A673 (cell line): Measurements from ENCODE around the gene MECR. TPM values are rescaled to one million over a fixed set of nuclear protein-coding genes. Genes with fewer than 3 reads are reported as not detected.

Experiments
- BruUV-seq: library from RNA; stranded (reverse); fragments of 400-500 nt; replicated peaks from 2 replicates; lab custom pipeline; 2021; lab: Mats Ljungman, UMichigan
- CTCF ChIA-PET: fragments of 300-600 bp; sonication (Branson Sonifier 250); formaldehyde crosslinking; loops from one replicate; lab custom pipeline; 2022; ENCODE audit warnings: antibody characterized with exemption; lab: Charles Lee
- POLR2A ChIA-PET: fragments of 300-600 bp; sonication (Branson Sonifier 250); formaldehyde crosslinking; loops from one replicate; lab custom pipeline; 2022; ENCODE audit warnings: antibody characterized with exemption; ENCODE audit not compliant: low non-redundant PET; lab: Charles Lee
- DNase-seq: peaks from one replicate; pipeline ENCODE4 v3.0.0-alpha.2; 2015; ENCODE audit warnings: low spot score
- H3K27ac ChIP-seq: fragments of 200-600 bp; sonication (generic); 2 replicates; pipeline ENCODE4 v1.5.1; 2016; ENCODE audit warnings: mixed run types, low read depth, mild to moderate bottlenecking, mixed read lengths, antibody characterized with exemption, low read length; ENCODE audit not compliant: poor library complexity, severe bottlenecking
- H3K27me3 ChIP-seq: fragments of 200-600 bp; sonication (generic); replicated peaks from 2 replicates; pipeline ENCODE4 v1.6.1; 2017; ENCODE audit warnings: mixed run types, low read depth, mild to moderate bottlenecking, mixed read lengths, antibody characterized with exemption, low read length; ENCODE audit not compliant: insufficient read depth, poor library complexity
- H3K36me3 ChIP-seq: fragments of 200-600 bp; sonication (generic); 2 replicates; pipeline ENCODE4 v1.6.1; 2016; ENCODE audit warnings: mixed run types, mild to moderate bottlenecking, mixed read lengths, antibody characterized with exemption, low read length; ENCODE audit not compliant: insufficient read depth, poor library complexity, severe bottlenecking
- H3K4me1 ChIP-seq: fragments of 200-600 bp; sonication (generic); 2 replicates; pipeline ENCODE4 v1.6.1; 2017; ENCODE audit warnings: mixed run types, mild to moderate bottlenecking, mixed read lengths, antibody characterized with exemption, low read length; ENCODE audit not compliant: insufficient read depth, poor library complexity, severe bottlenecking
- H3K4me3 ChIP-seq: fragments of 200-600 bp; sonication (generic); 2 replicates; pipeline ENCODE4 v1.5.1; 2016; ENCODE audit warnings: low read depth, mixed run types, mild to moderate bottlenecking, mixed read lengths, low read length; ENCODE audit not compliant: poor library complexity, severe bottlenecking
- H3K9me3 ChIP-seq: fragments of 200-600 bp; sonication (generic); 2 replicates; pipeline ENCODE4 v1.6.1; 2016; ENCODE audit warnings: mixed run types, low read depth, mild to moderate bottlenecking, mixed read lengths, antibody characterized with exemption, low read length; ENCODE audit not compliant: poor library complexity, severe bottlenecking
- EZH2 ChIP-seq: fragments of 200-600 bp; sonication (generic); IDR thresholded peaks from 2 replicates; pipeline ENCODE4 v1.6.1; 2017; ENCODE audit warnings: borderline replicate concordance, low read depth, mild to moderate bottlenecking, mixed read lengths, antibody characterized with exemption, low read length; ENCODE audit not compliant: poor library complexity, severe bottlenecking
- intact Hi-C: fragments of 100-400 bp; cut with micrococcal nuclease; formaldehyde crosslinking; loops from one replicate; pipeline ENCODE4 v1.10.0; 2022; ENCODE audit not compliant: unreplicated experiment
- total RNA-seq: library from RNA; stranded (reverse); gene quantifications from 2 replicates; pipeline ENCODE4 v1.2.3, GENCODE V29; 2021
- TF ChIP-seq, protein P1 (sequence below): fragments of 300-800, 200-600 bp; sonication (generic); conservative IDR thresholded peaks from 2 replicates; pipeline ENCODE4 v1.5.1; 2017; ENCODE audit warnings: low read depth, mild to moderate bottlenecking, antibody characterized with exemption, low read length, moderate library complexity, mixed read lengths

The MECR gene
- total RNA-seq, 1 experiment from 2014 or later = 39.0 TPM

DNA sequence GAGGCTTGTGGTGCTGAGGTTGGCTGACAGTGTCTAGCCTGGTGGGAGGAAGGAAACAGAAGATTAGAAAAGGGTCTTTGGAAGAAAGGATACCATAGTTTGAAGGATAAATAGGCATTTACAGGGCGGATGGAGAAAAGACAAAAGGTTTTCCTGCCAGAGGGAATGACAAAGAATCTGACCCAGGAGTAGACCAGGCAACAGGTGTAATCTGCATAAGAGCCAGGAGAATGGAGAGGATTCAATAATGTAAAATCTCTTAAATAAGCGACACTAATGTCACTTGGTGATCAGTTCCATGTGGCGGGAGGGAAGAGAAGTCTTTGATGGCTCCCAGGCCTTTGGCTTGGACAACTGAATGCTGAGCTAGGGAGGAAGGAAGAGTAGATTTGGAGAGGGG, 9.4 kb downstream of the MECR start:
- H3K36me3 ChIP-seq = peaks cover 5% of the 10 kb centered on the region
- BruUV-seq = no TSS peak
- intact Hi-C loops = no loop called here
- H3K27me3 ChIP-seq = no peaks in the 10 kb centered on the region
- DNase-seq = no peak
- ChIA-PET POLR2A (no interaction called here), CTCF (no interaction called here)
- TF ChIP-seq, protein P1, sequence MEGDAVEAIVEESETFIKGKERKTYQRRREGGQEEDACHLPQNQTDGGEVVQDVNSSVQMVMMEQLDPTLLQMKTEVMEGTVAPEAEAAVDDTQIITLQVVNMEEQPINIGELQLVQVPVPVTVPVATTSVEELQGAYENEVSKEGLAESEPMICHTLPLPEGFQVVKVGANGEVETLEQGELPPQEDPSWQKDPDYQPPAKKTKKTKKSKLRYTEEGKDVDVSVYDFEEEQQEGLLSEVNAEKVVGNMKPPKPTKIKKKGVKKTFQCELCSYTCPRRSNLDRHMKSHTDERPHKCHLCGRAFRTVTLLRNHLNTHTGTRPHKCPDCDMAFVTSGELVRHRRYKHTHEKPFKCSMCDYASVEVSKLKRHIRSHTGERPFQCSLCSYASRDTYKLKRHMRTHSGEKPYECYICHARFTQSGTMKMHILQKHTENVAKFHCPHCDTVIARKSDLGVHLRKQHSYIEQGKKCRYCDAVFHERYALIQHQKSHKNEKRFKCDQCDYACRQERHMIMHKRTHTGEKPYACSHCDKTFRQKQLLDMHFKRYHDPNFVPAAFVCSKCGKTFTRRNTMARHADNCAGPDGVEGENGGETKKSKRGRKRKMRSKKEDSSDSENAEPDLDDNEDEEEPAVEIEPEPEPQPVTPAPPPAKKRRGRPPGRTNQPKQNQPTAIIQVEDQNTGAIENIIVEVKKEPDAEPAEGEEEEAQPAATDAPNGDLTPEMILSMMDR = no peak
- no peak for TF ChIP-seq EZH2
- peaks cover 8% of the 10 kb centered on the region for H3K4me1 ChIP-seq
- no peak overlapping the region for H3K4me3 ChIP-seq
- no peaks in the 10 kb centered on the region for H3K9me3 ChIP-seq
- no peak overlapping the region for H3K27ac ChIP-seq

DNA sequence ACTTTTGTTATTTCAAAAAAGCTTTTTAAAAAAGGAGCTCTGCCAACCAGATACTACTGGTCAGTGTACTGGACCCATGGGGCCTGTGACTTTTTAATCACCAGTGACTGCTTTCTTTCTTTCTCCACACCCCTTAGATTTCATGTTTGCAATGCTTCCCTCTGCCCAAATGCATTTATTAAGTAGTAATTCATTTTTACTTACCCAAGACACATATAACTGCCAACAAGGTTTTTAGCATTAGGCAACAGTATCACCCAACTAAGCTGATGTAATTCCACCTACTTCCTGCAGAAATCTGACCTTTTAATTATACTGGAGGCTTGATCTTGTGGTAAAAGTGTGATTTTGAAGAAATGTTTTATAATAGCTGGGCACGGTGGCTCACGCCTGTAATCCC, 12.5 kb downstream of the MECR start:
- H3K36me3 ChIP-seq = peaks cover 26% of the 10 kb centered on the region
- peak overlapping the region; percentile 24 for H3K27ac ChIP-seq
- TF ChIP-seq EZH2 = no peak
- TF ChIP-seq, protein P1 = no peak
- CTCF ChIA-PET = no interaction called here
- no peaks in the 10 kb centered on the region for H3K9me3 ChIP-seq
- no peak overlapping the region for H3K4me3 ChIP-seq
- intact Hi-C loops = no loop called here
- POLR2A ChIA-PET = no interaction called here
- no peaks in the 10 kb centered on the region for H3K27me3 ChIP-seq
- peaks cover 8% of the 10 kb centered on the region for H3K4me1 ChIP-seq
- no peak for DNase-seq
- no TSS peak for BruUV-seq

DNA sequence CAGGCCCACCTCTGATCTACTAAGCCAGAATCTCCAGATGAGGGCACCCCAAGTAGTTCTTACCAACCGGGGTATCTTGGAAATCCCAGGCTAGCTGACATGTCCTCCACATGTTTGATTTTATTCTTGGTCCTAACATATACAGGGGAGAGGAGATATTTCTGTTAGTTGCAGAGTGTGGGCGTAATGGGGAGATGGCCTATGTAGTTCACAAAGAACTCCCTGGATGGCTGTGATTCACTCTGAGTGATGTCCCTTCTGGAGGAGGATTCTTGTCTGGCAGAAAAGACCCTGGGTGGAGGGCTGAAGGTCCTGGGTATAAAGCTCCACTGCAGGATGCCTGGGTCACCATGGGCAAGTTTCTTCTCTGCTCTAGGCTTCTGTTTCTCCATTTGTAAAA, 13.1 kb downstream of the MECR start:
- peaks cover 32% of the 10 kb centered on the region for H3K36me3 ChIP-seq
- no peaks in the 10 kb centered on the region for H3K27me3 ChIP-seq
- H3K9me3 ChIP-seq = no peaks in the 10 kb centered on the region
- BruUV-seq = no TSS peak
- H3K4me3 ChIP-seq = no peak overlapping the region
- intact Hi-C loops = no loop called here
- peaks cover 8% of the 10 kb centered on the region for H3K4me1 ChIP-seq
- POLR2A ChIA-PET = no interaction called here
- CTCF ChIA-PET = no interaction called here
- TF ChIP-seq, protein P1 = no peak
- no peak for TF ChIP-seq EZH2
- H3K27ac ChIP-seq = peak overlapping the region; percentile 24
- DNase-seq = no peak
